CD4-positive, alpha-beta T cell treated with Interleukin-6 at 100 ng/mL for 8 hours (primary cell): ENCODE results near the gene SLC26A1.
"Not testable (repeated sequence)": the region's sequence is repeated elsewhere in the genome, so short reads cannot be mapped to it uniquely, and the experiment has no call there.

ENCODE experiments used
- DNase-seq: peaks from one replicate; pipeline ENCODE4 v3.0.0-alpha.2; 2020; ENCODE audit warnings: mixed read lengths, low spot score

Gene SLC26A1

DNA sequence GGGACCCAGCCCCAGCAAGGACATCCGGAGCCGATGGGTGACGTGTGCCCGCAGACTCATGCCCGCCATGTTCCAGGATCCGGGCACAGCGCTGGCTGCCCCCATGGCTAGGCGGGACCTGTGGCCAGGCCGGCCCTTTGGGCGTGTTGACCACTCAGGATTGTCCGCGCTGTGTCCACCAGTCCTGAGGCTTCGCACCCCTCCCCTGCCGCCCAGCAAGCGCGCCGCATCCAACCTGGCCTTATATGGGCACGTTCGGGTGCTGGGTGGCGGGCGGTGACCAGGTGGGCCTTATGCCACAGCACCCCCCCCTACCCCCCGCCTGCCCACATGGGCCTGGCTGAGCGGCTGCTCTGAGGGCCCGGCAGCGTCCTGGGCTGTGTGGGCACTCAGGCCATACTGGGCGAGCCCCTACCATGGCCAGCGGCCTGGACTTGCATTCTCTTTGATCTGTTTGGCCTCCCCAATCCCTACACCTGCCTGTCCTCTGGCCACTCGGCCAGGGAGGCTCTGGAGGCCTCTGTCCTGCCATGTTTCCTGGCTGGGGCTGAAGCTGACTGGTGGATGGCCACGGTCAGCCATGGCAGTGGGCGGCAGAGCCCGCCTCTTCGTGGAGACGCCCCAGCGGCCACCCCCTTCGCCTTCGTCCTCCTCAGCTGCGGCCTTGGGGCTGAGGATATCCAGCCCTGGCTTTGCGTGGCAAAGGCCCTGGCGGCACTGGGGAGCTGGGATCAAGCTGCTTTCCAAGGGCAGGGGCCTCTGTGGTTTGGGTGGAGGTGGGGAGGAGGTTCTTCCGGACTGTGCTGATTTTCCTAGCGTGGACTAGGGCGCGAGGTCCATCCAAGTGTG, 20.2 kb upstream of the SLC26A1 start:
- no peak for DNase-seq

DNA sequence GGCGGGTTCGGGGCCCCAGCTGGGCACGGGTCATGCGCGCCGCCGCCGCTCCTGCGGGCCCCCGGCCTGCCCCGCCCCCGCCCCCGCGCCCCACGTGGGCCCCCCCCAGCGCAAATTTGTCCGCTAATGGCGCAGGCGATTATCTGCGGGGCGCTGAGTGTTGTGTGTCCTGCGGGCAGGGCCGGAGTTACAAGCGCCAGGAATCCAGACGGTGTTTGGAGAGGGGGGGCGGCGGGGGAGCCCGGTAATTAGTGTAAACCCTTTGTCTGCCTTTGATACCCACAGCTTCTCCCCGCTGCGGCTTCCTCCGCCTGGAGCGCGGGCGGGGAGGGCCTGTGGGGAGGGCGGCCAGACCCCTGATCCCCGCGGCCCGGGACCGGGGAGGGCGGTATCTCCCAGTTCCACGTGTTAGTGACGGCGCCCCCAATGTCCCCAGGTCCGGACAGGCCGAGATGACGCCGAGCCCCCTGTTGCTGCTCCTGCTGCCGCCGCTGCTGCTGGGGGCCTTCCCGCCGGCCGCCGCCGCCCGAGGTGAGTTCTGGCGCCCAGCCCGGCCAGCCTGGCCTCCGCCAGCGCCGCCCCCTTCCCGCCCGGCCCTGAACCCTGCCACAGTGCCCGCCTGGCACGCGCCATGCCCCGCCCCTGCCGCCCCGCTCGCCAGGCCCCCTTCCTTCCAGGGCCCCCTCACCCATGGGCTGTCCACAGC, 19.0 kb upstream of the SLC26A1 start:
- peak; percentile 18 for DNase-seq

GRCh38 chr4:1011666-1012033, 18.4 kb upstream of the SLC26A1 start:
- DNase-seq = no peak

- DNase-seq = peak; percentile 91
Observed at GRCh38 chr4:1011022-1011665, 17.9 kb upstream of the SLC26A1 start, which contains the start of gene FGFRL1. Gene FGFRL1 (plus strand): TSS chr4:1011626. CDS start chr4:1012486, 860 bp downstream.

DNA sequence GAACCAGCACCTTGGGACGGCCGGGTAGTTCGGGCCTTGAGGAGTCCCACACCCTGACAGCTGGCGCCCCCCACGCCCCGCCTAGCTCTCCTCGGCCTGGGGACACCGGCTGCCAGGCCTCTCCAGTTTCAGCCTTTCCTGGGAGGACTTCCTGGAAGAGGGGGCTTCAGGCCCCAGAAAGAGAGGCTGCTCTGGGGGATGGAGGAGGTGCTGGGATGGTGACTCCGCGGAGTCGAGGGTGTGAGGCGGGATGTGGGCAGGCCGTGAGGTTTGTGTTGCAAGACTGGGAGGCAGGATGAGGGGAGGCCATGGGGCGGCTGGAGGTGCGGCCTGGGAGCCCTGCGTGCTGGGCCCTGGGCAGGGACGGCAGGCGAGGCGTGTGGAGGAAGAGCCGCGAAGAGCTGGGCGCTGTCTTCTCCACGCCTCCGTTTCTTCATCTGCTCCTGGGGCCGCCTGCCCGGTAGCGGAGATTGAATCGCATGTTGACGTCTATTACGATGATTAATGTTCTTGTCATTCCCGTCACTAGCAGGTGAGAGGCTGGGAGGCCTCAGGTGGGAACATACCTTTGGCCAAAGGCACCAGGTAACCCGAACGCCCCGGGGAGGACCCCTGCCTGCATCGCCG, 17.3 kb upstream of the SLC26A1 start:
- peak; percentile 71 for DNase-seq

GRCh38 chr4:1009542-1010394, 16.6 kb upstream of the SLC26A1 start:
- DNase-seq = peak; percentile 68

DNA sequence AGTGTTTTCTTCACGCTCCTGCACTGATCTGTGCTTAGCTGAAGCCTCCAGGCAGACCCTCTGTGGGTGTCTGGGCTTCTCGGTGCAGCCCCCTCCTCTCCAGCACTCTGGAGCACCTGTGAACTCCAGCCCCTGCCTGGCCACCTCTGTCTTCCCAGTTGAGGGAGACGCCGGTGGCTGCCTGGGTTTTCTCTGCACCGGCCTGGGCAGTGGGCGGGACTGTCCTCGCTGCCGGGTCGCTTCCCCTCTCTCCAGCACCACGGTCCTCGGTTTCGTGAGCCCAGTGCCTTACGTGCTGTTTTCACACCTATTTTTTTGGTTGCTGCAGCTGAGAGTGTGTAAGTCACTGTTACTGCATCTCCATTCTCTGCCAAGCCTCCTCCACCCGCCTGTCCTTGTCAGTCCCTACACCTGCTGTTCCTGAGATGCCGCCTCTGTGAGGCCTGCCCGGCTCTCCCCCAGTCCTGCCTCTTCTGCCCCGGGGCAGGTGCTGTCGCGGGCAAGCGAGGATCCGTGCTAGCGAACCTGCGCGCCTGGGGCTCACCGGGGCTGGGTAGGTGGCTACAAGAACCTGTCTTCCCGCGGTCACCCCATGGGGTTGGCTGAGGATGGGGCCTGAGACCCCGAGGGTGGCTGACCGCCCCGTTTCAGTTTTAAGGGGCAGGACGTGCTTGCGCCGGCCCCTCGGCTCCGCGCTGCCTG, 15.8 kb upstream of the SLC26A1 start:
- DNase-seq = no peak

- DNase-seq = no peak
Observed at GRCh38 chr4:1006856-1007255, 13.7 kb upstream of the SLC26A1 start.

- DNase-seq = no peak
Observed at GRCh38 chr4:1004557-1005485, 11.6 kb upstream of the SLC26A1 start.

- no peak for DNase-seq
Observed at GRCh38 chr4:1004071-1004418, 10.8 kb upstream of the SLC26A1 start.

- DNase-seq = no peak
Observed at GRCh38 chr4:1003271-1004070, 10.3 kb upstream of the SLC26A1 start.

DNA sequence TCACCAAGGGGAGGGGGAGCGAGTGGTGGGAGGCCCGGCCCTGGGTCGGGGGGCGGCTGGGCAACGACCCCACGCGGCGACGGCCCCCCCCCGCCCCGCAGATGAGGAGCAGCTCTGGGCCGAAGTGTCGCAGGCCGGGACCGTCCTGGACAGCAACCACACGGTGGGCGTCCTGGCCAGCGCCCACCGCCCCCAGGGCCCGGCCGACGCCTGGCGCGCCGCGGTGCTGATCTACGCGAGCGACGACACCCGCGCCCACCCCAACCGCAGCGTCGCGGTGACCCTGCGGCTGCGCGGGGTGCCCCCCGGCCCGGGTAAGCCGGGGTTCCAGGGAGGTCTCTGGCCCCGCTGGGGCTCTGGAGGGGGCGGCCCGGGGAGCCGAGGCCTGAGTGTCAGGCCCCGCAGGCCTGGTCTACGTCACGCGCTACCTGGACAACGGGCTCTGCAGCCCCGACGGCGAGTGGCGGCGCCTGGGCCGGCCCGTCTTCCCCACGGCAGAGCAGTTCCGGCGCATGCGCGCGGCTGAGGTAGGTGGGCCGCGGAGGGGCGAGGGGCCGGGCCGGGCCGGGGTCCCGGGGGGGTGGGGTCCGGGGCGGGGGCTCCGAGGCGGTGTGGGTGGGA, 9.5 kb upstream of the SLC26A1 start:
- no peak for DNase-seq

DNA sequence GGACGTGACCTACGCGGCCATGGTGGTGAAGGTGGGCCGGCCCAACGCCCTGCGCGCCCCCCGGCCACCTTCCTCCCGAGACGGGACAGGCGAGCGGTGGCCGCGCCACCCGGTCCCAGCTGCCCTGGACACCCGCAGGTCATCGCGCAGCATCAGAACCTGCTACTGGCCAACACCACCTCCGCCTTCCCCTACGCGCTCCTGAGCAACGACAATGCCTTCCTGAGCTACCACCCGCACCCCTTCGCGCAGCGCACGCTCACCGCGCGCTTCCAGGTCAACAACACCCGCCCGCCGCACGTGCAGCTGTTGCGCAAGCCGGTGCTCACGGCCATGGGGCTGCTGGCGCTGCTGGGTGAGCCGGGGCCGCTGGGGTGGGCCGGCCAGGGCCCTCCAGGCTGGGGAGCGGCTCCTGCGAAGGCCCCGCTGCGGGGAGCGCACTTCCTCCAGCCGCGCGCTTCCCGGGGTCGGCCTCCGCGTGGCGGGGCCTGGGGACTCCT, 9.0 kb upstream of the SLC26A1 start:
- DNase-seq = no peak

GRCh38 chr4:1001561-1002130, 8.4 kb upstream of the SLC26A1 start:
- no peak for DNase-seq

GRCh38 chr4:1000686-1001260, 7.6 kb upstream of the SLC26A1 start:
- no peak for DNase-seq

GRCh38 chr4:999882-1000425, 6.8 kb upstream of the SLC26A1 start:
- no peak for DNase-seq

DNA sequence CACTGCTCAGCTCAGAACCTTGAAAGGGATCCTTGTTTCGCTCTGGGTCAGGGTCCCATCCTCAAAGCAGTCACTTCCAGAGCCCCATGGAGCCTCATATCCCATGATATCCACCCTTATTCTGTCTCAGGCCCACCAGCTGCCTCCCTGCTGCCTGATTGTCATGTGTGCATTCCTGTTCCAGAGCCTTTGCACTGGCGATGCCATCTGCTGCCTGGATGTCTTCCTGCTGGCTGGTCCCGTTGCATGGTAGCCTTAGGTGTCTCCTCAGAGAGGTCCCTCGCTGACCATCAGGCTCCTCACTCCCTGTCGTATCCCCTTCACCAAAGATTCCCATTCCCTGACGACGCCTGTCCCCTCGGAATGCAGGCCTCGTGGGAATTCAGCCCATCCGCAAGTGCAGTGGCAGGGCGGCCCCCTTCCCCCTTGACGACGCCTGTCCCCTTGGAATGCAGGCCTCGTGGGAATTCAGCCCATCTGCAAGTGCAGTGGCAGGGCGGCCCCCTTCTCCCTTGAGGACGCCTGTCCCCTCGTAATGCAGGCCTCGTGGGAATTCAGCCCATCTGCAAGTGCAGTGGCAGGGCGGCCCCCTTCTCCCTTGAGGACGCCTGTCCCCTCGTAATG, 6.1 kb upstream of the SLC26A1 start:
- not testable (repeated sequence) for DNase-seq
